K562 (cell line): ENCODE data around the gene SRPK2. TPM values are rescaled to one million over a fixed set of nuclear protein-coding genes. Genes with fewer than 3 reads are reported as not detected.

Source experiments
- CCNT2 ChIP-seq: IDR thresholded peaks from 2 replicates; pipeline ENCODE4 v1.6.1; 2011; ENCODE audit warnings: borderline replicate concordance, low read depth, mild to moderate bottlenecking, moderate library complexity, mixed read lengths, low read length; ENCODE audit not compliant: insufficient read length; ENCODE audit errors: extremely low read depth
- DACH1 ChIP-seq: fragments of 450-650 bp; IDR thresholded peaks from 2 replicates; pipeline ENCODE4 v1.6.1; 2018; ENCODE audit not compliant: partially characterized antibody
- E2F3 ChIP-seq: fragments of 250-450 bp; sonication (Bioruptor Pico); IDR thresholded peaks from 2 replicates; pipeline ENCODE4 v1.4.0; 2020; ENCODE audit warnings: mild to moderate bottlenecking
- EWSR1 ChIP-seq: fragments of 450-650 bp; IDR thresholded peaks from 2 replicates; pipeline ENCODE4 v1.6.1; 2018; ENCODE audit warnings: borderline replicate concordance, mild to moderate bottlenecking, low read depth, moderate library complexity; ENCODE audit not compliant: partially characterized antibody
- FOXA3 ChIP-seq, 2 experiments: fragments of 450-650 bp in 1 of 2; sonication (generic) in 1 of 2; formaldehyde crosslinking; IDR thresholded peaks in 1 of 2; conservative IDR thresholded peaks in 1 of 2; 2 replicates each; pipeline versions ENCODE4 v1.4.0 to v1.8.0; 2020 to 2022; ENCODE audit warnings: mild to moderate bottlenecking in 2 of 2, missing genetic modification reagents in 1 of 2
- LEF1 ChIP-seq: fragments of 450-650 bp; IDR thresholded peaks from 2 replicates; pipeline ENCODE4 v1.6.1; 2016; ENCODE audit warnings: mild to moderate bottlenecking
- MEIS2 ChIP-seq: fragments of 450-650 bp; IDR thresholded peaks from 2 replicates; pipeline ENCODE4 v1.6.1; 2014; ENCODE audit warnings: mild to moderate bottlenecking; ENCODE audit not compliant: partially characterized antibody
- MTA2 ChIP-seq: fragments of 450-650 bp; IDR thresholded peaks from 2 replicates; pipeline ENCODE4 v1.6.1; 2016; ENCODE audit warnings: low read depth
- NR3C1 ChIP-seq: sonication (generic); formaldehyde crosslinking; IDR thresholded peaks from 2 replicates; pipeline ENCODE4 v1.8.1; 2022; ENCODE audit warnings: missing genetic modification reagents
- PCBP2 ChIP-seq: fragments of 200-400 bp; formaldehyde crosslinking; IDR thresholded peaks from 2 replicates; pipeline ENCODE4 v1.6.1; 2018; ENCODE audit warnings: low read length, low read depth, mild to moderate bottlenecking, moderate library complexity; ENCODE audit not compliant: poor library complexity, severe bottlenecking
- POLR3G ChIP-seq: IDR thresholded peaks from 2 replicates; pipeline ENCODE4 v1.6.1; 2011; ENCODE audit not compliant: insufficient read length, insufficient replicate concordance; ENCODE audit errors: extremely low read depth
- RBM39 ChIP-seq: fragments of 200-400 bp; formaldehyde crosslinking; optimal IDR thresholded peaks from 2 replicates; pipeline ENCODE3; 2018; ENCODE audit warnings: low read depth, low read length
- RFX5 ChIP-seq: IDR thresholded peaks from 2 replicates; pipeline ENCODE4 v1.6.1; 2011; ENCODE audit warnings: low read depth, mild to moderate bottlenecking, improper control_type of control experiment, low read length
- RUNX1 ChIP-seq: sonication (generic); IDR thresholded peaks from 2 replicates; pipeline ENCODE4 v1.6.1; 2016; ENCODE audit warnings: antibody characterized with exemption, low read depth
- SREBF1 ChIP-seq: fragments of 150-350 bp; IDR thresholded peaks from 2 replicates; pipeline ENCODE4 v1.6.1; 2014; ENCODE audit warnings: antibody characterized with exemption, low read depth, low read length, borderline replicate concordance
- TAL1 ChIP-seq: fragments of 450-650 bp; IDR thresholded peaks from 2 replicates; pipeline ENCODE4 v1.6.1; 2016; ENCODE audit warnings: mild to moderate bottlenecking
- TCF7 ChIP-seq: sonication (generic); IDR thresholded peaks from 2 replicates; pipeline ENCODE4 v1.6.1; 2016; ENCODE audit warnings: antibody characterized with exemption, borderline replicate concordance
- ZBTB17 ChIP-seq: fragments of 450-650 bp; formaldehyde crosslinking; IDR thresholded peaks from 2 replicates; pipeline ENCODE4 v1.4.0; 2020; ENCODE audit warnings: mild to moderate bottlenecking
- ZNF316 ChIP-seq: fragments of 450-650 bp; IDR thresholded peaks from 2 replicates; pipeline ENCODE4 v1.6.1; 2016
- ZNF551 ChIP-seq: fragments of 250-450 bp; sonication (Bioruptor Pico); IDR thresholded peaks from 2 replicates; pipeline ENCODE4 v1.5.0; 2021; ENCODE audit warnings: mild to moderate bottlenecking, moderate library complexity
- ZNF57 ChIP-seq: fragments of 450-650 bp; formaldehyde crosslinking; IDR thresholded peaks from 2 replicates; pipeline ENCODE4 v1.4.0; 2020; ENCODE audit warnings: mild to moderate bottlenecking, moderate library complexity
- ZNF639 ChIP-seq, 2 experiments: fragments of 200-800 bp in 1 of 2; sonication (Bioruptor generic) in 1 of 2; sonication (generic) in 1 of 2; formaldehyde crosslinking in 1 of 2; IDR thresholded peaks in 1 of 2; conservative IDR thresholded peaks in 1 of 2; 2 replicates each; pipeline versions ENCODE4 v1.5.0 to v1.6.1; 2016 to 2020; ENCODE audit warnings: missing compliant biosample characterization in 1 of 2, missing genetic modification characterization in 1 of 2, missing genetic modification reagents in 1 of 2
- ZZZ3 ChIP-seq: fragments of 450-650 bp; IDR thresholded peaks from 2 replicates; pipeline ENCODE4 v1.6.1; 2016; ENCODE audit warnings: antibody characterized with exemption, mild to moderate bottlenecking, moderate library complexity
- polyA plus RNA-seq, 8 experiments: library from polyadenylated mRNA; depleted of rRNA in 4 of 8; stranded (reverse) in 5 of 8; unstranded in 3 of 8; fragments of >200 nt; fragmentation: Nextera tagmentation in 2 of 8; fragmentation: Illumina TruSeq in 1 of 8; extraction: Ambion mirVana in 2 of 8; extraction: Trizol in 1 of 8; gene quantifications; 2 replicates each; pipeline versions ENCODE4 v1.2.1 to v1.2.3, GENCODE V29; 2011 to 2014; ENCODE audit warnings: inconsistent platforms in 1 of 8, missing spikeins in 1 of 8
- total RNA-seq, 7 experiments: library from RNA; depleted of rRNA in 6 of 7; stranded (reverse); fragments of >200 nt in 6 of 7; fragmentation: Illumina TruSeq in 2 of 7; extraction: Trizol in 2 of 7; gene quantifications; 2 replicates each; pipeline versions ENCODE4 v1.2.1 to v1.2.3, GENCODE V29; 2011 to 2021; ENCODE audit warnings: low replicate concordance in 1 of 7
- TF ChIP-seq, protein P1 (sequence below), 2 experiments: fragments of 450-650 bp in 1 of 2; sonication (generic) in 1 of 2; formaldehyde crosslinking in 1 of 2; IDR thresholded peaks in 1 of 2; conservative IDR thresholded peaks in 1 of 2; 2 replicates each; pipeline versions ENCODE4 v1.6.1 to v1.8.1; 2016 to 2023; ENCODE audit warnings: mild to moderate bottlenecking in 2 of 2, moderate library complexity in 2 of 2, inconsistent platforms in 1 of 2, missing genetic modification reagents in 1 of 2
- TF ChIP-seq, protein P2 (sequence below): fragments of 250-450 bp; sonication (Bioruptor Pico); IDR thresholded peaks from 2 replicates; pipeline ENCODE4 v1.5.0; 2021; ENCODE audit warnings: mild to moderate bottlenecking, moderate library complexity

The SRPK2 gene
- total and polyA plus RNA-seq, 9 of the 15 experiments (the other 6 are each of a cell fraction or from before 2014, with no cell fraction given) = 21.5 to 44.7 (median 33.3) TPM

GRCh38 chr7:105284014-105284413 lies 104.7 kb downstream of the SRPK2 start (continued):
- TF ChIP-seq ZNF639 (CRISPR knock-in tag; conservative IDR thresholded peaks at IDR 0.05 in 1 of 2, IDR thresholded peaks at IDR 0.05 in 1 of 2) (no peak), POLR3G (no peak), RBM39 (no peak), EWSR1 (no peak), PCBP2 (no peak), MEIS2 (no peak), SREBF1 (no peak), ZNF57 (CRISPR knock-in tag) (no peak), TCF7 (no peak), FOXA3 (CRISPR knock-in tag; conservative IDR thresholded peaks at IDR 0.05 in 1 of 2, IDR thresholded peaks at IDR 0.05 in 1 of 2) (no peak), CCNT2 (no peak), NR3C1 (CRISPR knock-in tag) (no peak), ZNF551 (no peak), ZZZ3 (no peak), E2F3 (no peak), ZBTB17 (CRISPR knock-in tag) (no peak), MTA2 (no peak; the same call in 1 of the 2 replicates), DACH1 (peak; percentile 36), TAL1 (peak; percentile 14; the same call in 1 of the 2 replicates), RFX5 (no peak), ZNF316 (no peak), LEF1 (no peak), RUNX1 (no peak)
- TF ChIP-seq, protein P1, sequence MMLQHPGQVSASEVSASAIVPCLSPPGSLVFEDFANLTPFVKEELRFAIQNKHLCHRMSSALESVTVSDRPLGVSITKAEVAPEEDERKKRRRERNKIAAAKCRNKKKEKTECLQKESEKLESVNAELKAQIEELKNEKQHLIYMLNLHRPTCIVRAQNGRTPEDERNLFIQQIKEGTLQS (IDR thresholded peaks at IDR 0.05) = no peak
- TF ChIP-seq, protein P1 (CRISPR knock-in tag; conservative IDR thresholded peaks at IDR 0.05) = no peak
- TF ChIP-seq, protein P2, sequence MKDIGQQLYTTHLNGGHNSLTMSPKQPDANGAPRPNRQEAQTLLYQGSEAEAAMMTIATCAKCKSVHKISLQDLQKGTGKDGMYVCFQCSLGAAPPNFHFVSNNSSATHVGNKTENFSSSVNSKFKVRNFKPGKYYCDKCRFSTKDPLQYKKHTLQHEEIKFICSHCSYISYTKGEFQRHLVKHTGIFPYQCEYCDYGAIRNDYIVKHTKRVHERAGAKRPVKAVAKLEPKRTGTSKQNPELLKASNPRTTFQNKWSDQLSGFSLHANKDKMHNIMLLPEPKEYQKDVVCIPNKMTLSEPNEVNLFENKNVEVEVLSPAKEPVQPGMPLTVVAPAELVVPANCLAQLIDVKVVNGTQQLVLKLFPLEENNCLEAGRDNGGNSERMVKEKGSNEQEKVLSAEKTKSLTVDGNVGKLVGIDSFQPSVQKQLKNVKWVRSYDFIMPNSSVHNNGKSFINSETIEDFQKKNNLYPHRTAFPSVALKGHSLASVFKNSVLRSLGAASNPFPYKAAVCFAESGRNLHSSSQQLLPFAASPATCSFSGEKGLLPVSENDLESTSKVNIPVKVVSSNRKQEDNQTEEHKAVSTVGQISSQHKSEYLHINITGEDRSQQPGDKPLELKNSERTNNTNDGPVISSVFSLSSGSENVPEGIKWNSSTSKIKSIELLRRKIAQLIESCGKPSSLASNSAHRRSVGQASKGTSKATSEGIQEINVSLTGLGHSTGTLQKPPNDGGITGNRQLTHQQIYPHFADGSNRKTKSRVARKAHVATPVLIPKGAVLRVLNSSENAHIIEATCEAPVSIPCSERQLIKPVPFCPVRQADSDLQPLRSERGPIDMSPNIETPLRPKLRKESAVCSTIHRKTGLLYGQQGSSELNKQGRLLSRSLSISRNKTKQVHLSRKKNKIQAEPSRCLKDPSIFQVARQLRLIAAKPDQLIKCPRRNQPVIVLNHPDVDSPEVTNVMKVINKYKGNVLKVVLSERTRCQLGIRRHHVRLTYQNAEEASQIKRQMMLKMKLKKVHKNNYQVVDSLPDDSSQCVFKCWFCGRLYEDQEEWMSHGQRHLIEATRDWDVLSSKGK (CRISPR knock-in tag) = no peak
